Measurements from ENCODE around the gene ALKBH3.

The ALKBH3 gene

DNA sequence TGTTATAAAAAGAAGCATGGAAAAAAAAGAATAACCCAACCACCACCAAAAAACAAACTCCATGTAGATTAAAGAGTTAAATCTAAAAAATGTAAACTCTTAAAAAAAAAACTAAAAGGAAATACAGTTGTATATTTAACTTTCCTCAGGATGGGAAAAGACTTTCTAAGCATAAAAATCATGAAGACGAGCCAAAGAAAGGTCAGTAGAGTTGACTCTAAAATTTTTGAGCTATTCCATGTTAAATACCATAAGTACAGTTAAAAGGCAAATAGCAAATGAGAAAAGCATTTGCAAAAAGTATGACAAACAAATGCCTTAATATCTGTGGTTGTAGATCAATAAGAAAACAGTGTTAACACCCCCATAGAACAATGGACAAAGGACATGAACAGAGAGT, 33.8 kb downstream of the ALKBH3 start:
- no peak for TF ChIP-seq FOXP2 (optimal IDR thresholded peaks at IDR 0.05; ENCODE audit: borderline replicate concordance, extremely low read depth, extremely low read length, insufficient read depth)
- TF ChIP-seq, protein P1, sequence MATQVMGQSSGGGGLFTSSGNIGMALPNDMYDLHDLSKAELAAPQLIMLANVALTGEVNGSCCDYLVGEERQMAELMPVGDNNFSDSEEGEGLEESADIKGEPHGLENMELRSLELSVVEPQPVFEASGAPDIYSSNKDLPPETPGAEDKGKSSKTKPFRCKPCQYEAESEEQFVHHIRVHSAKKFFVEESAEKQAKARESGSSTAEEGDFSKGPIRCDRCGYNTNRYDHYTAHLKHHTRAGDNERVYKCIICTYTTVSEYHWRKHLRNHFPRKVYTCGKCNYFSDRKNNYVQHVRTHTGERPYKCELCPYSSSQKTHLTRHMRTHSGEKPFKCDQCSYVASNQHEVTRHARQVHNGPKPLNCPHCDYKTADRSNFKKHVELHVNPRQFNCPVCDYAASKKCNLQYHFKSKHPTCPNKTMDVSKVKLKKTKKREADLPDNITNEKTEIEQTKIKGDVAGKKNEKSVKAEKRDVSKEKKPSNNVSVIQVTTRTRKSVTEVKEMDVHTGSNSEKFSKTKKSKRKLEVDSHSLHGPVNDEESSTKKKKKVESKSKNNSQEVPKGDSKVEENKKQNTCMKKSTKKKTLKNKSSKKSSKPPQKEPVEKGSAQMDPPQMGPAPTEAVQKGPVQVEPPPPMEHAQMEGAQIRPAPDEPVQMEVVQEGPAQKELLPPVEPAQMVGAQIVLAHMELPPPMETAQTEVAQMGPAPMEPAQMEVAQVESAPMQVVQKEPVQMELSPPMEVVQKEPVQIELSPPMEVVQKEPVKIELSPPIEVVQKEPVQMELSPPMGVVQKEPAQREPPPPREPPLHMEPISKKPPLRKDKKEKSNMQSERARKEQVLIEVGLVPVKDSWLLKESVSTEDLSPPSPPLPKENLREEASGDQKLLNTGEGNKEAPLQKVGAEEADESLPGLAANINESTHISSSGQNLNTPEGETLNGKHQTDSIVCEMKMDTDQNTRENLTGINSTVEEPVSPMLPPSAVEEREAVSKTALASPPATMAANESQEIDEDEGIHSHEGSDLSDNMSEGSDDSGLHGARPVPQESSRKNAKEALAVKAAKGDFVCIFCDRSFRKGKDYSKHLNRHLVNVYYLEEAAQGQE (IDR thresholded peaks at IDR 0.05; ENCODE audit: insufficient read depth in 1 of 2, low read depth in 2 of 2, low read length in 2 of 2): no peak
- TF ChIP-seq TAF1 (IDR thresholded peaks at IDR 0.05; ENCODE audit: borderline replicate concordance, insufficient read depth, low read length): no peak
- no peak for TF ChIP-seq POLR2AphosphoS5 (IDR thresholded peaks at IDR 0.05; ENCODE audit: low read depth, low read length)

DNA sequence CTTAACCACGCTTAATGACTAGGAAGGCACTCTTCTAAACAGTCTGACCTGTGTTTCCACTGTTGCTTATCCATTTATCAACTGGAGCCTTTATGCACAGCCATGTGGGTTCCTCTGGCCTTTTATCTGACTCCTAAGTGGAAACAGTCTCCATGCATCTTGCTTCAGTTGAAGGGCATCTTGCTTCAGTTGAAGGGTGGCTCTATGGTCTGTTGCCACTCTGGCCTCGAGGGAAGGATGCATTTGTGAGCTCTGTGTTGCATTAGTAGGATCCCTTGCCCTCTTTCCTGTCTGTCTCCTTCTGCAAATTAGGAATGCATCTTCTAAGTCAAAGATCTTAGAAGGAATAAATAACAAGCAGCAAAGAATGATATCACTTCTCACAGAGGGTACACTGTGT, 36.0 kb downstream of the ALKBH3 start:
- TF ChIP-seq POLR2AphosphoS5 (IDR thresholded peaks at IDR 0.05; ENCODE audit: low read depth, low read length) (no peak), TAF1 (IDR thresholded peaks at IDR 0.05; ENCODE audit: borderline replicate concordance, insufficient read depth, low read length) (no peak), SIN3A (IDR thresholded peaks at IDR 0.05; ENCODE audit: borderline replicate concordance, insufficient read depth, low read length) (no peak), FOXP2 (optimal IDR thresholded peaks at IDR 0.05; ENCODE audit: borderline replicate concordance, extremely low read depth, extremely low read length, insufficient read depth) (no peak)
- TF ChIP-seq, protein P1 (IDR thresholded peaks at IDR 0.05; ENCODE audit: insufficient read depth in 1 of 2, low read depth in 2 of 2, low read length in 2 of 2): no peak

DNA sequence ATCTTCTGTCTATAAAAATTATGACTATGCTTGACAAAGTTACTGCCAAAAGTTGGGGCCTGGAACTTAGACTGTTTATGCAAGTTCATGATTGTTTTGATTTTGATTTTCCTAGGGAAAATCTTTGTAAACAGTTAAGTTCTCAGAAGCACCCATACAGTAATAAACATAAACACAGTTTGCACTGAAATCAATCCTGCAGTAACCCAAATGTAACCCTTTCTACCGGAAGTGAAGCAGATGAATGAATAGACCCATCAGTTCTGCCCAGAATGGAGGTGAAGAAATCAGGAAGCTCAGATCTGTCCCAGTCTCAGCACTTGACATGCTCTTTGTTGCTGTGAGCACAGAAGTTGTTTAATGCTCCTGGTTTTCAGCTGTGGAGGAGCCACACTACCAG, 37.2 kb downstream of the ALKBH3 start:
- TF ChIP-seq, protein P1 (IDR thresholded peaks at IDR 0.05; ENCODE audit: insufficient read depth in 1 of 2, low read depth in 2 of 2, low read length in 2 of 2): no peak
- no peak for TF ChIP-seq TAF1 (IDR thresholded peaks at IDR 0.05; ENCODE audit: borderline replicate concordance, insufficient read depth, low read length)
- TF ChIP-seq SIN3A (IDR thresholded peaks at IDR 0.05; ENCODE audit: borderline replicate concordance, insufficient read depth, low read length): no peak
- no peak for TF ChIP-seq FOXP2 (optimal IDR thresholded peaks at IDR 0.05; ENCODE audit: borderline replicate concordance, extremely low read depth, extremely low read length, insufficient read depth)
- TF ChIP-seq POLR2AphosphoS5 (IDR thresholded peaks at IDR 0.05; ENCODE audit: low read depth, low read length): no peak

DNA sequence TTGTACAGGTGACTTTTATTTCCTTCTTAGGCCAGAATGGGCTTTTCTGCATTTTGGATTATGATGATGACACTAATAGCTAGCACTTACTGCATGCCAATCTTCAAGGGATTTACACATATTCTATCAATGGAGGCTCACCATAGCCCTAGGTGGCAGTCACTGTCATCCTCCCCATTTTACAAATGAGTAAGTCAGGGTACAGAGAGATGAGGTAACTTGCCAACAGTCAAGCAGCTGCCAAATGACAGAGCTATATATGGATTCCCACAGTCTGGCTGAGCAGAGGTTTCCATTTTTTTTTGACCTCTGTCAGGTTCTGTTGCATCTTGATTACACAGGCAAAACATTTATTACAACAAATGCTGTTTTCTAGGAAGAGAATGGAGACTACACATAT, 38.0 kb downstream of the ALKBH3 start:
- TF ChIP-seq TAF1 (IDR thresholded peaks at IDR 0.05; ENCODE audit: borderline replicate concordance, insufficient read depth, low read length) (no peak), SIN3A (IDR thresholded peaks at IDR 0.05; ENCODE audit: borderline replicate concordance, insufficient read depth, low read length) (no peak), POLR2AphosphoS5 (IDR thresholded peaks at IDR 0.05; ENCODE audit: low read depth, low read length) (no peak), FOXP2 (optimal IDR thresholded peaks at IDR 0.05; ENCODE audit: borderline replicate concordance, extremely low read depth, extremely low read length, insufficient read depth) (no peak)
- TF ChIP-seq, protein P1 (IDR thresholded peaks at IDR 0.05; ENCODE audit: insufficient read depth in 1 of 2, low read depth in 2 of 2, low read length in 2 of 2): no peak

Measured in PFSK-1 (cell line).